ENCODE measurements around the gene PLEKHO2. TPM values are rescaled to one million over a fixed set of nuclear protein-coding genes. Genes with fewer than 3 reads are reported as not detected.

Gene PLEKHO2
- total and polyA plus RNA-seq, 10 of the 15 experiments (the other 5 are each of a cell fraction or from before 2014, with no cell fraction given), result 1.4 to 25.6 (median 20.5) TPM

- TF ChIP-seq BCLAF1 (IDR thresholded peaks at IDR 0.05), result no peak
- TF ChIP-seq MXI1 (IDR thresholded peaks at IDR 0.05; ENCODE audit: low read depth, low read length), result no peak
- TF ChIP-seq YY1 (IDR thresholded peaks at IDR 0.05; ENCODE audit: low read depth, low read length), result no peak
- no peak for TF ChIP-seq ZSCAN29 (IDR thresholded peaks at IDR 0.05)
Measured at GRCh38 chr15:64804619-64805018, 37.1 kb upstream of the PLEKHO2 start (continued).

GRCh38 chr15:64806509-64806908, 35.2 kb upstream of the PLEKHO2 start:
- Histone ChIP-seq H3K4me1 (ENCODE audit: control insufficient read depth, insufficient read depth, low read length) (peaks cover under 1% of the 10 kb centered on the region), H3K79me2 (ENCODE audit: control insufficient read depth, insufficient read depth, low read length) (no peaks in the 10 kb centered on the region), H3K27ac (ENCODE audit: control insufficient read depth, insufficient read depth) (no peak overlapping the region), H3K4me2 (ENCODE audit: control insufficient read depth, insufficient read depth) (no peak overlapping the region), H3K9ac (ENCODE audit: control insufficient read depth, insufficient read depth, low read length) (no peak overlapping the region), H3K36me3 (ENCODE audit: control insufficient read depth in 2 of 2, insufficient read depth in 2 of 2, low read length in 1 of 2) (no peaks in the 10 kb centered on the region), H3K27me3 (replicated peaks in 1 of 2; ENCODE audit: control insufficient read depth in 2 of 2, insufficient read depth in 2 of 2, low read length in 1 of 2) (no peaks in the 10 kb centered on the region), H4K20me1 (ENCODE audit: control insufficient read depth, insufficient read depth) (no peaks in the 10 kb centered on the region), H3K9me3 (replicated peaks; ENCODE audit: control insufficient read depth, insufficient read depth, low read length) (no peaks in the 10 kb centered on the region), H3K4me3 (no peak overlapping the region), H2AFZ (ENCODE audit: control insufficient read depth, low read depth, low read length) (no peak overlapping the region)
- DNase-seq (ENCODE audit: low read depth, low spot score) (no peak), FAIRE-seq (no peak), ATAC-seq (no peak)
- RAD21 ChIA-PET (ENCODE audit: unreplicated experiment), result interaction anchor here (12.2 kb wide), 1 partner anchor 73 kb away, joined by 148 read pairs; no protein-coding TSS in a partner anchor
- in situ Hi-C loops (cut with MboI), result no loop called here
- 51% methylated on average over 6 of the region's 6 CpGs for WGBS (ENCODE audit: insufficient coverage, insufficient replicate concordance, low lambda C conversion rate, missing lambda C conversion rate)
- POLR2A ChIA-PET, result interaction anchor here (0.8 kb wide), 1 partner anchor 74 kb away, joined by 4 read pairs; no protein-coding TSS in a partner anchor
- intact Hi-C loops (cut with micrococcal nuclease; ENCODE audit: unreplicated experiment), result no loop called here
- CTCF ChIA-PET, result interaction anchor here (0.6 to 17.1 kb wide), 5 partner anchors 6 to 1656 kb away, joined by 3 to 529 read pairs (median 3); no protein-coding TSS in a partner anchor
- SMC1A ChIA-PET (ENCODE audit: uncharacterized antibody, unreplicated experiment), result interaction anchor here (1.9 to 16.7 kb wide), 3 partner anchors 60 to 88 kb away, joined by 4 to 308 read pairs (median 169); no protein-coding TSS in a partner anchor
- BruUV-seq (replicated peaks), result no TSS peak
- TF ChIP-seq SRF (IDR thresholded peaks at IDR 0.05; ENCODE audit: low read depth in 2 of 2, low read length in 2 of 2) (no peak), CBX5 (IDR thresholded peaks at IDR 0.05; ENCODE audit: low read depth) (no peak)
